HG02798 (cell line): ENCODE data around the gene LFNG.

ENCODE experiments used
- ATAC-seq: cut with Tn5 transposase; IDR thresholded peaks from one replicate; pipeline ENCODE4 v1.9.1; 2021; ENCODE audit warnings: mild to moderate bottlenecking; ENCODE audit not compliant: unreplicated experiment, poor library complexity

Gene LFNG

GRCh38 chr7:2564970-2565540 lies 45.5 kb downstream of the LFNG start:
- ATAC-seq: no peak

GRCh38 chr7:2566348-2566889 lies 46.8 kb downstream of the LFNG start:
- no peak for ATAC-seq

- ATAC-seq: peak; percentile 93
These were observed 47.5 kb downstream of the LFNG start for GRCh38 chr7:2566890-2567678.

- ATAC-seq: no peak
These were observed 48.2 kb downstream of the LFNG start for GRCh38 chr7:2567679-2568278.

- no peak for ATAC-seq
These were observed 49.1 kb downstream of the LFNG start for GRCh38 chr7:2568521-2569223.

DNA sequence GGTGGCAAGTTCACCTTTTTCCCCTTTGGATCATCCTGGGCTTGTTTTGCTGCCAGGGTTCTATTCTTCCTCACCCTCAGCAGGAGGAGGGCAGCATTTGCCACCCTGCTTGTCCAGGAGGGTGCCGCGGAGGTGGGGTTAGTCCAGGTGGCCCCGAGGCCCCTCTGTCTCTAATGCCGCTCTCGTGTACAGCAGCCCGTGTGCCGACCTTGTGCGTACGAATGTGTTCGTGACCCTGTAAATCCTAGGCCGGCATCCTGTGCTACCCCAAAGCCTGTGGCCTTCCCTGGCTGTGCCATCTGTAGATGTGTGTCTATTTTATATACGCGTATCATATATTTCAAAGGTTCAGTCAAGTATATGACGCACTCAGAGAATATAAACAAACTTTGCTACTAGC lies 49.8 kb downstream of the LFNG start:
- no peak for ATAC-seq

- no peak for ATAC-seq
These were observed 50.4 kb downstream of the LFNG start for GRCh38 chr7:2570021-2570420.

DNA sequence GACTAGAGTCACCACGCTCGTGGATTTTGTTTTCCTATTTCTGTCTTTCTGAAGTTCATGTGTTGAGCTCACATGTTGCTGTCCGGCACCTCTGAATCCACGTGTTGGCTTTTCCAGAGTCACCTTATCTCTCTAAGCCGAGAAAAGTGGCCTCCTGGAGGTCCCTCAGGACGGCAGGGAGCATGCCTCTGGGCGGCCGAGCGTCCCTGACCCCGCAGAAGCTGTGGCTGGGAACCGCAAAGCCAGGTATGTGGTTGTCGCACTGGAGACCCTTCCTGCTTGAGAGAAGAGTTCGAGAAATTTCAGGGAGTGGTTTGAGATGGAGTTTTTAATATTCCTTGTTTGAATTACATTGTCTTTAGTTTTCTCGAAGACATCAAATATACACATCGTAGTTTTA lies 51.8 kb downstream of the LFNG start:
- no peak for ATAC-seq

DNA sequence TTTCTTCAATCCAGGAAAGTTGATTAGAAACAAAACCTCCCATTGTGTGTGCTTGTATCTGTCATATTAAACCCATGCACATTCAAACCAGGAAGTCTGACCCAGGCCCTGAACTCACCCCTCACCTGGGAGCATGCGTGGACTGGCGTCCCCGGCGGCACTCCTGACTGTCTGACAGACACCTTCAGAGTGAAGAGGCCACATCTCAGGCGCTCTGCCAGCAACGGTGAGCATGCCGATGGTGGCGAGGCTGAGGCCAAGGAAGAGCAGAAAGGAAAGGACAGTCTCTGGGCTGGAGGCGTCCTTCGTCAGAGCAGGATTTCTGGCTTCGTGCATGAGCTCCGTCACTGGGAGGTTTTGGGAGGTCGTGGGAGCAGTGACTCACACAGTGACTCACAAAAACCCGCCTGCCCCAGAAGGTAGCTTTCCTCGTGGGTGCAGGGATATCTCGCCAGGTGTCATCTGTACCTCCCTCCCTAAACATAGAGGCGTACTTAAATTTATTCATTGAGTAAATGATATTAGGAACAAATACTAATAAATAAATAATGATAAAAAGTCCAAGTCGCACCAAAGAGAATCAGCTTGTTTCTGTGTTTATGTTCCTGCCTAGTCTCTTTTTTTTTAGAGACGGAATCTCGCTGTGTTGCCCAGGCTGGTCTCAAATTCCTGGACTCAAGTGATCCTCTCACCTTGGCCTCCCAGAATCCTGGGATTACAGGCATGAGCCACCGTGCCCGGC lies 52.7 kb downstream of the LFNG start:
- ATAC-seq: no peak

DNA sequence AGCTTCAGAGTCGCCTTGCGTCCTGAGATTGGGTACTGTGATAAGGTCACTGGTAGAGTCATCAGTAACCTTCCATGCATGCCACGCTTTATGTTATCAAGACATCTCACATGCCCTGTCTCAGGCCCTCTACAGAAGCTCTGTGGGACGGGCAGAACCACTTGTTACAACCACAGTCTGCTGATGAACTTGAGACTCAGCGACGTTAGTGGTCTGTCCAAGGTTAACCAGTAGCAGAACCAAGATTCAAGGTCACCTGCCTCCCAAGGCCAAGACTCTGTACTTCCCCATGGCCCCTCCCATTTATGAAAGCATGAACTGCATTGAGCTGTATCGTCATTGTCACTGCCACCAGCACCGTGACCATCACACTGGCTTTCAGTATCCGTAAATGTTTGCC lies 54.2 kb downstream of the LFNG start:
- no peak for ATAC-seq

- no peak for ATAC-seq
These were observed 55.6 kb downstream of the LFNG start for GRCh38 chr7:2575046-2575732.

GRCh38 chr7:2575733-2576340 lies 56.3 kb downstream of the LFNG start:
- no peak for ATAC-seq

DNA sequence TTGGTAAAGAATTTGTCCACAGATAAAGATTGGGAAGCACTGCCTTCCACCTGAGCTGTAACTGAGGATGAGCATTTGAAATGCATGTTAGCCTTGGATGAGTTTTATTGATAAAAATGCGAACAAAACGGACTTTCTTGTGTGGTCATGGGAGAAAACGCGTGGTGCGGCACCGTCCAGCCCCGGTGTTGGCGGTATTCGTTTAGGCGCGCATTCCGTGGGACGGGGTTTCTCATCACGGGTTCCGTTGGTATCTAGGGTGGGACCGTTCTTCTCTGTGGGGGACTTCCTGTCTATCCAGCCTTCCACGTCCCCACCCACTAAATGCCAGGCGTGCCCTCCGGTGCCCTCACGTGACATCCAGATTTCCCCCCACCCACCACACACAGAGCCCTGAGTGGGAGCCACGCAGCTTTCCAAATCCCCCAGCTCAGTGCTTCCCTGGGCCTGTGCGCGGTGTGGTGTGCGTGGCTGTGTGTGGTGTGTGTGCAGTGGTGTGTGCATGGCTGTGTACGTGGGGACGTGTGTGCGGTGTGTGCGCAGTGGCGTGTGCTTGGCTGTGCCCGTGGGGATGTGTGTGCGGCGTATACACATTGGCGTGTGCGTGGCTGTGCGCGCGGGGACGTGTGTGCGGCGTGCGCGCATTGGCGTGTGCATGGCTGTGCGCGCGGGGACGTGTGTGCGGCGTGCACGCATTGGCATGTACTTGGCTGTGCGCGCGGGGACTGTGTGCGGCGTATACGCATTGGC lies 57.3 kb downstream of the LFNG start:
- no peak for ATAC-seq
